ENCODE results near the gene TMEM187.
A peak's percentile ranks its signal among the peaks of the same experiment; 100 is the strongest.

Gene TMEM187

DNA sequence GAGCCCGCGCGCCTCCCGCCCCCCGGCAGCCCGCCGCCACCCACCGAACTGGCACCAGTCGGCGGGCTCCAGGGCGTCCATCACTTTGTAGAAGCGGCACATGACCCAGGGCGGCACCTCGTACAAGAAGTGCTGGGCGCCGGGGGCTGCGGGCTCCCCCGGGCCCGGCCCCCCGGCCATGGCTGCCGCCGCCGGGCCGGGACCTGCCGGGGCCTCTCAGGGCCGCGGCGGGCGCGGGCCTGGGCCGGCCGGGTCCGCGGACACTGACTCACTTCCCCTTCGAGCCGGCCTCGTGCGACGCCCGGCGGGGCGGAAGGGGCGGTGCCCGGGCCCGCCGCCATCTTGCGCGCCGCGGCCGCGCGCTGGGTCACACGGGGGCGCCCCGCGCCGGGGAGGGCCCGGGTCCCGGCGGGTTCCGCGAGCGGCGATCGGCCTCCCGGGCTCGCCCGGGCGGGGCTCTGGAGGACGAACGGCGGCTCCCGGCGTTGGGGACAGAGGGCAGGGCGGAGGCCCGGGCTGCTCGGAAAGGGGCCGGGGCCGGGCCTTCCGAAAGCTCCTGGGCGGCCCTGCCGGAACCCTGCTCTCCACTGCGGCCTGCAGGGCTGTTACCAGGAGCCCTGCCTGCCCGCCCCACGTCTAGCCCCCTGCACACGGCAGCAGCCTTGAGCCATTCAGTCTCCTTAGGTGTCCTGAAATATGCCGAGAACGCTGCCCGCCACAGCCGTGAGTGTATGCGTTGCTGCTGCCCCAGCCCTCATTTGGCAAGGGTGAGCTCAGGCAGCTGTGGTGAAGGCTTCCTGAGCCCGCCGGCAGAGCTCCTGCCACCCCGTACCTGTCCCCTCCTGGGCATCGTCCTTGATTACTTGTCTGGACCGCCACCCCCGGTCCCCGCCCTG is 47.3 kb downstream of the TMEM187 start, which contains the start of gene IRAK1:
Gene IRAK1, minus strand, starts transcription at position 270 of the 896 bp plus-strand sequence. Its CDS starts 90 bp downstream, at position 180.
- DNase-seq (ENCODE audit: low read depth, low spot score) = peak; percentile 10

DNA sequence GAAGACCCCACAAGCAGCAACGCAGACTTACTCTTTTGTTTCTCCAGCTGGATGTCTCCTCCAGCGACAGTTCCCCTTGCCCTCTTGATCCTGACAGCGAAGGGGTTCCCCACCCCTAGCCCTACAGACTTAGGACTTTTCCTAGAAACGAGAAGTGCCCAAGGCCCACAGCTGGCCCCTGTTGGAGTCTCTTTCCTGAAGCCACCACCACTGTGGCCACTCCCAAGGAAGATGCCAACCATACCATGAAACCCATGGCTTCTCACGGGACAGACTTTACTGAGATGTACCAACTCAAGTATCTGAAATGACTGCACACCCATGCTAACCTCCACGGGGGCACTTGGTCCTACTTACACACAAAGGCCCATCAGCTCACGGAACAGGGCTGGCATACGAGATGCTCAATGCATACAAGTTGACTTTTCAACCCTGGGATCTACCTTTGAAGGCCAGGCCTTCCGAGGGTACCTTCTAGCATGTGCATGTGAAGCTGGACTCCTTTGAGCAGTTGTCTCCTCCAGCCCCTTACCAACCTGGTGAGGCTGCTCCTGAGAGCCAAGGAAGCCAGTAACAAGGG is 48.1 kb downstream of the TMEM187 start:
- DNase-seq (ENCODE audit: low read depth, low spot score) = no peak

DNA sequence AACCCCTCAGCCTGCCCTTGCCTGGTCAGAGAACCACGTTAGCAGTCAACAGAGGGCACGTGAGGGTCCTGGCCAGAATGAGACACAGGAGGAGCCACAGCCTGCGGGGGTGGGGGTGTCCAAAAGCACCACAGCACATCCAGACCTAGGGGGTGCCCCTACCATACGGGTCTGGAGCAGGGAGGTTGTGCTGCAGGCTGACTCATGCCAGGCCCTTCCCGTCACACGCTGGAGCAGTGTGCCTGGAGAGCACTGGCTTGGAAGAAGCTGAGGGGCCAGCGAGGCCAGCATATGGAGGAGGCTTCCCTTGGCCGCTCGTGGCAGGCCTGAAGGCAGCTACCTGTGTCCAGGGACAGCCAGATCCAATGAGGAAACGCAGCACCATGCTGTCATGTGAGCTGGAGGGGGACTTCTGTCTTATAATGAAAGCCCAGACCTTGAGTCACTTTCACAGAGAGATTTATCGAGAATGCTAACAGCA is 48.6 kb downstream of the TMEM187 start:
- DNase-seq (ENCODE audit: low read depth, low spot score) = no peak

DNA sequence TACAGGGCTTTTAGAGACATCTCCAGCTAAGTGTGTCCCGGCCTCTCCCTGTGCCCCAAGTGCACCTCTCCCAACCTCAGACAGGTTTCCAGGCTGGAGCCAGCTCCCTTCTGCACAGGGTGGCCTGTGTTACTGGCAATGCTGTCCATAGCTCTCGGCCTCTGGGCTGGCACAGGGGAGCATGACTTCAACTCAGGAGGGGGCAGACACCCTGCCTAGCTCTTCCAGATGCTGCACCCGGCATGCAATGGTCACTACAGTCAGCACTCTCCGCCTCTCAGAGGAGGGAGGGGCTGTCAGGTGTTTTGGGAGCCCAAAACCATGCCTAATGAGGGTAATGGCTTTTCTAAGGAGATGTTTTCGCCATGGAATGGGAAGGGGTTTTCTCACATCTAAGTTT is 49.6 kb downstream of the TMEM187 start:
- no peak for DNase-seq (ENCODE audit: low read depth, low spot score)

DNA sequence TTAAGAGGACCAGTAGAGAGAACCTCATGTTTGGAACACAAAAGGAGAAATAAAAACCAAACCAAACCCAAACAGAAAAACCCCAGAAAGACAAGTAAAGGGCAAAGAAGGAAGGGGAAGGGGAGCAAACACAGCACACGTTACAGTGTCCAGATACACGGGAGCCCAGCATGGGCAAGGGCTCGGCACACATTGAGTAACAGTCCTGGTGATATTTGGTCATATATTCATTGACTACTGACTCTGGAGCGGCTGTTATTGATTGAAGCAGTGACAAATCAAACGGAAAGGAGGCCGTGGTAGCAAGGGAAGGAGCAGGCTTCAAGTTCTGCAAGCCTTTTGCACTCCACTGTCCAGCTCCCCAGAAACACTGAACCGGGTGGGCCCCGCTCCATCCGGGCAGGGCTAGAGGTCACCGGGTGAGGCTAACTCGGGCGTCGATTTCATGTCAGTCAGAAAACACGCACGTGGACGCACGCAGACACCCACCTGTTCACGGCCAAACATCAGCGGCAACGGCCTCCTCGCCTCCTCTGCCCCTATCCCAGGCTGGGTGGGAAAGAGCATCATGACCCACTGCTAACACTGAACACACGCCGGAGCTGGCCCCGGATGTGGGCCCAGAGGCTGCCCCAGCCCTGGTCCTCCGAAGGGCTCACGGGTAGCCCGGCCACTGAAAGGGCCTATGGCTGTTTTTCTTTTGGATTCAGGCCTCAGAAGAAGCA is 50.9 kb downstream of the TMEM187 start:
- no peak for DNase-seq (ENCODE audit: low read depth, low spot score)

DNA sequence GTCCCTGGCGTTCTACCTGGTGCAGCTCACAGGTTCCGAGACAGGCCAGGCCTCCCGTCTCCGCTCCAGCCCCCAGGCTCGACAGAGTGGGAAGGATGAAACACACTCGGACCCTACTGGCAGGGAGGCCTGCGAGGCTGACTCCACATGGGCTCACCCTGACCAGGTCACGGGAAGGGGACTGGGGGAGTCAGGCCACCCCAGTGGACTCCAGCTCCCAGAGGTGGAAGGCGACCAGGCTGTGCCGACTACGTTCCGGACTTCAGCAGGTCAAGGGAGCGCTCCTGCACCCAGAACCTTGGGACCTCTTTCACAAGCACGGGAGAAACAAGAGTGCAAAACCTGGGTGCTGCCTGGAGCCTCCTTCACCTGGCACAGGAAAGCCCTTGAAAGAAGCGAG is 51.7 kb downstream of the TMEM187 start:
- DNase-seq (ENCODE audit: low read depth, low spot score) = no peak

DNA sequence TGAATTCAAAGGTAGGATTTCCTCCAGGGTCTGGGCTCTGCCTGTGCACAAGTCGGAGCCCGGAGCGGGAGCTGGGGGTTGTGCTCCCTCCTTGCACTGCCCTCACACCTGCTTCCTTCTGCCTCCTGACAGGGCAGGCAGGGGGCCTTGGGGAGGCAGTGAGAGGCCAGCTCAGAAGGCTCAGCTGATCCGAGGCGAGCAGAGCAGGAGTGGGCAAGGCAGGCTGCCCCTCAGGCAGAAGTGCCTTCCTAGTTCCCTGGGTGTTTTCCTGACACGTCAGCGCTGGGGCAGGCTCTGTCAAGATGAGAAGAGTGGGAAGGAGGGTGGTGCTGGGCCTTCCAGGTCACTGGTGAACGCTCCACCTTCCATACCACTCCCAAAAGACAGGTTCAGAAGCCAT is 52.7 kb downstream of the TMEM187 start:
- no peak for DNase-seq (ENCODE audit: low read depth, low spot score)

DNA sequence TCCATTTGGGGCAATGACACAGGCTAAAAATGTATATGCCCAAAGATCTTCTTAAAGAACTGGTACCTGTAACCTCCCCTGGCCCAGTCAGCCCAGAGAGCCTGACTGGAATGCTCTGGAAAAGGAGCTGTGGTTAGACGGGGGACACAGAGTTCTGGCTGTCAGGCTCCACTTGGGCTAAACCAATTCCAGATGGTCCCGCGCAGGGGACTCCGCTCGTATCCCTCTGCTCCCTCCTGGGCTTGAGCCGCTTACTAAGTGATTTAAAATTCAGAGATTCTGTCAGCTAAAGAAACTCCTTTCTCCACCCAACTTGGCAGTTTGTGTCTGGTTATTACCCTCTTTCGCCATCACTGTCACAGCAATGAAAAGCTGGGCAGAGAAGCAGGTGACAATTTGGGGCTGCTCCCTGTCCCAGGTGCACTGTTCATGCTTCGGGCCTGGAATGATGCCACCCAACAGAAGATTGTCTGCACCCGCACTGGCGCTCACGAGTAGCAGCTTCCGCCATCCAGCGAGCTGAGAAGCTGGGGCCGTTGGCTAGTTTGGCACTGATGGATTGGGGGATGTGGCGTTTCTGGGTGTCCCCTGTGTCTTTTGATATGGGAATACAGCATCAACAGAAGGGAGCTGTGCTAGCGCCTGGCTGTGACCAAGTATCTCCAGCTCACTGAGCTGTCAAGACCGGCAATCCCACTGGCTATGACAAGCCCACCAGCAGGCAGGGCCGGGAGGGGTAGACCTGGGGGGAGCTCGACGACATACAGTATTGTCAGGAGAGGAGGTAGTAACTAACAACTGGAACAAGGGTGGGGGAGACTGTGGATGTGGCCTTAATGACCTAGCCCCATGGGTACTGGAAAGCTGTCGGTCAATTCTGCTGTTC is 53.8 kb downstream of the TMEM187 start:
- DNase-seq (ENCODE audit: low read depth, low spot score) = no peak

DNA sequence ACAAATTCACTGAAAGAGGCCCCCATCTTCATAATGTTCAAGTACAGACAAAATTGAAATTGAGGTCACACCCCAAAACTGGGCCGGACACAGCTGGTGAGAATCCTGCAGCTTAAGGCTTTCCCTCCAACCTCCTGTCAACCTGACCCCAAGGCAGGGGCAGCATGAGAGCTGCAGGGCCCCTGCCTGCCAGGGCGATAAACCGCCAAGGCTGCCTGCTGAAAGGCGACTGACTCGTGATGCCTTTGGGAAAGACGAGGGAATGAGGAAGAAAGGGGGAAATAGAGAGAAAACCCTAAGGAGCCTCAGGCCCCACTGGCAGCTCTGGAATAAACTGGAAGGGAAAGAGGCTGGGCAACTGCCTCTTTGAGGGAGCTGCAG is 54.5 kb downstream of the TMEM187 start:
- DNase-seq (ENCODE audit: low read depth, low spot score) = no peak

DNA sequence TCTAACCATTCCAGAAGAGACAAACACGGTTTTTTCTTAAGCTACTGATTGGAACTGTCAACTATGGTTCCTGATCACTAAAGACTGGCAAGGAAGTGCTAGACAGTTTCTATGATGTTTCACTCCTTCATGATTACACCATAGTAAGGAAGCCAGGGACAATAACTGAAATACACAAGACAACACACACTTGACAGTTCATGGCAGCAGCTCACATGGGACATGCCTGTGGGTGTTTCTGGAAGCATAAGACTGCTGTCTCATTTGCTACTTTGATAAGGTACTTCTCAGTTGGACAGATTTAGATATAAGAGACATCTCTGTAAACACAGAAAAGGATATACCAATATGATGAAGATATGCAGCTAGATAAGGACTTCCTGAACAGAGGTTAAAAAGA is 55.4 kb downstream of the TMEM187 start:
- no peak for DNase-seq (ENCODE audit: low read depth, low spot score)

DNA sequence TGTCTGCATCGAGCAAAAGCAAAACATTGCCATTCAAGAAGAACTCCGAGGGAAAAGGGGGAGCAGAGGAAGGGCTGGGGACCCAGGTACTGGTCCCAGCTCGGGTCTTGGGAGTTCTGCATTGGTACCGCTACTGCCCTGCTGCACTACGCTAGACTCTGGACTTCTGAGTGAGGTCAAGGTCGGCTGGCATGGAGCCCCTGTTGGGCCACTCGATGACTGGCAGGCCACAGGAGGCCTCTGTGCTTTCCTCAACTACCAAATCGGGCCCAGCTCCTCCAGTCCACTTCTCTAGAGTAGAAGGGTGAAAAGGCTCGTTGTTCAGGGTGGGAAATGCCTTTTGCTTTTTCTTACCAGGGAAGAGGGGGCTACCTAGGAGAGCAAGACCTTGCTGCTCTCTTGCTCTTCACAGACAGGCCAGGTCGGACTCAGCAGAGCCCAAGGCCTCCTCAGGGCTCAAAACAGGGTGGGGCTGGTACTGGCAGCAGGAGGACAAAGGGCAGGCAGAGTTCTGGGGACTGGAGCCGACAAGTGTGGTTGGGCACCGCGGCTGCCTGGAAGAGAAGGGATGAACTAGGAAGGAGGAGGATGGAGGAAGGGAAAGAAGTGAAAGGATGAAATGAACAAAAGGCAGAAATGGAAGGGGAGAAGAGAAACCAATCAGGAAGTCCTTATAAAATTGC is 56.1 kb downstream of the TMEM187 start:
- DNase-seq (ENCODE audit: low read depth, low spot score) = no peak

DNA sequence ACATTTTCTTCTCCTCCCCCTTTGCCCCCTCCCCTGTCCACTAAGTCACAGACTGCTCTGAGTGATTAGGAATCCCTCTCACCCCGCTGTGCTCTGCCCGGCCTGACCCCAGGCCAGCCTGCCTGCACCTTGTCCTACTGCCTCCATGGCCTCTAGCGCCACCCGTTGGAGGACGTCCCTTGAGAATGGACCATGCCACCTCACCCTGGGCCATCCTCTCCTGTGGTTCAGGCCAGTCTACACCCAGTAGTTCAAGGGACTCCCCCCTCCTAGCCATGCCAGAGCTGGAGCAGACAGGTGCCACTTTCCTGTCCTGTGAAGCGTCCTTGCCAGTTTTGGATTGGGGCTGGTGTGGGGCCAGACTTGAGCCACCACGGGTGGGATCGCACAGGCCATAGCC is 56.9 kb downstream of the TMEM187 start:
- DNase-seq (ENCODE audit: low read depth, low spot score) = no peak

DNA sequence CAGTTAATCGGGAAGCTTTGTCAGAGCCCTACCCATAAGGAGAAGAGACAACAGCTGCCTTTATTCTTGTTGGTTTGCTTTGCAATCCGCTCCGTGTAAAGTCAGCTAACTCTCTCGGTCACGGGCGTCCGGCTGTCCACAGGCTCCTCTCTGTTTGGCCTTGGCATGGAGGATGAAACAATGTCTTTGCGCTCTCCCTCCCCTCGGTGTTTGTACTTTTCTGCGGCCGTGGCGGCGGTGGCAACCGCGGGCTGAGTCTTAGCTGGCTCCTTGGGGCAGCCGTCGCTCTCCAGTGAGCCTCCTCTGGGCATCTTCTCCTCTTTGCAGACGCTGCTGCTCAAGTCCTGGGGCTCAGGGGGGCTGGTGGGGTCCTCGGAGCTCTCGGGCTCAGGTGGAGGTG is 57.7 kb downstream of the TMEM187 start:
- no peak for DNase-seq (ENCODE audit: low read depth, low spot score)

DNA sequence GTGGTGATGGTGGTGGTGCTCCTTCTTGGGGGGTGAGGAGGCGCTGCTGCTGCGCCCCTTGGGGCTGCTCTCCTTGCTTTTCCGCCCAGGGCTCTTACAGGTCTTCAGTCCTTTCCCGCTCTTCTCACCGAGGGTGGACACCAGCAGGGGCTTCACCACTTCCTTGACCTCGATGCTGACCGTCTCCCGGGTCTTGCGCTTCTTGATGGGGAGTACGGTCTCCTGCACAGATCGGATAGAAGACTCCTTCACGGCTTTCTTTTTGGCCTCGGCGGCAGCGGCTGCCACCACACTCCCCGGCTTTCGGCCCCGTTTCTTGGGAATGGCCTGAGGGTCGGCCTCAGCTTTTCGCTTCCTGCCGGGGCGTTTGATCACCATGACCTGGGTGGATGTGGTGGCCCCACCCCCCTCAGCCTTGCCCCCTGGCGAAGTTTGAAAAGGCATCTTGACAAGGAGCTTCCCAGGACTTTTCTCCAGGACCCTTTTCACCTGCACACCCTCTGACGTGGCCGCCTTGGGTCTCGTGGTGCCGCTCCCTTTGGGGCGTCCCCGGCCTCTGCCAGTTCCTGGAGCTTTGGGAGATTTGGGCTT is 58.3 kb downstream of the TMEM187 start:
- DNase-seq (ENCODE audit: low read depth, low spot score) = no peak

DNA sequence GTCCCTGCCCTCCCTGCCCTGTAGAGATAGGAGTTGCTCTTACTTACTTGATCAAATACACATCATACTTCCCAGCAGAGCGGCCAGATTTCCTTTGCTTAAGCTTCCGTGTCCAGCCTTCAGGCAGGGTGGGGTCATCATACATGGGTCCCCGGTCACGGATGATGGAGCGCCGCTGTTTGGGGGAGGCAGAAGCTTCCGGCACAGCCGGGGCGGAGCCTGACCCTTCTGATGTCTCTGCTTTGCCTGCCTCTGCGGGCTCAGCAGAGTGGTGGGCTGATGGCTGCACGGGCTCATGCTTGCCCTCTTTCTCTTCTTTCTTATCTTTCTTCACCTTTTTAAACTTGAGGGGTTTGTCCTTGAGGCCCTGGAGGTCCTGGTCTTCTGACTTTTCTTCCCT is 59.6 kb downstream of the TMEM187 start:
- DNase-seq (ENCODE audit: low read depth, low spot score) = no peak

DNA sequence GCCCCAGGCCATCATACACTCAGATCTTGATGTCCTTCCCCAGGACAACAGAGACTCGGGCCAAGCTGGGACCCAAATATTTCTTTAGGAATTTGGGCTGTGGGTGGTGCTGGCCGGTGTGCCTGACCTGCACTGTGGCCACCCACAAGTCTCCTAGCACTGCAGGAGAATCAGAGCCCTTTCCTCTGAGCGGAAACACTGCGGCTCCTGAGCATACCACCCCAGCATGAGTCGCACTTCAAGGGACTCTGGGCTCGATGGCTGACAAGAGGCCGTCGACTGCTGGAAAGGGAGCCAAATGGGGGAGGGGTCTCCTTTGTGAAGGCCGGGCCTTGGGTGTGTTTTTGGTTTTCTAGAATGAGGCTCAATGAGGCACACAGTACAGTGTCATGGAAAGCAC is 60.1 kb downstream of the TMEM187 start:
- DNase-seq (ENCODE audit: low read depth, low spot score) = no peak
